ENCODE results near the gene CACNB1. TPM values are rescaled to one million over a fixed set of nuclear protein-coding genes. Genes with fewer than 3 reads are reported as not detected.

Gene CACNB1
- total and polyA plus RNA-seq, 2 experiments from 2014 or later, result 1.9 to 4.2 TPM

DNA sequence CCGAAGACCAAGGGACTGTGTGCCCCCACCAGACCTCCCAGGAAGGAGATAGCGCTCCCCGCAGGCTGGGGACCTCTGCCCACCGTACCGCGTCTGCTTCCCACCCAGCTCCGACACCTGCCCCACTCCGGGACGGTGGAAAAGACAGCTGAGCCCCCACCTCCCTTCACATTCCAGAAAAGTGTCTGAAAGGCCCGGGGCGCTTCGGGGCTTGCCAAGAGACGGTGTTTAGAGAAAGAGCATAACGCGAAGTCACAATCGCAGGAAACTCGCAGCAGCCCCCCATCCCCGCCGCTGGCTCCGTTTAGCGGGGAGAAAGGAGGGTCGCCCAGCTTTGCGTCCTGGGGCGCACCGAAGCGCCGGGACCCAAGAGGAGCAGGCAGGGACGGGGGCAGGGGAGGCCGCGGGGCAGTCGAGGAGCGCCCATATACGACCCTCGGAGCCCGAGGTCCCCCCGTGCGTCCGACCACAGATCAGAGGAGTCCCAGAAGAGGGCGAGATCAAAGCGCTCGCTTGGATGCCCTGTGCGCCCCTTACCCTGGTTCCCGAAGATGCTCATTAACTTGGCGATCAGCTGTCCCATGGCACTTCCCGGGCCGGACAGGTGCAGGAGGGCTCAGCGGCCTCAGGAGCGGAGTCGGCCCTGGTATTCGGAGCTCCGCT lies 32.2 kb downstream of the CACNB1 start:
- H3K9me3 ChIP-seq (ENCODE audit: low read depth), result no peaks in the 10 kb centered on the region
- peak overlapping the region; percentile 41 for H2AFZ ChIP-seq
- peaks cover 13% of the 10 kb centered on the region for H3K27me3 ChIP-seq
- no peaks in the 10 kb centered on the region for H3K36me3 ChIP-seq (replicated peaks; ENCODE audit: insufficient read depth, low read depth)
- no peaks in the 10 kb centered on the region for H4K20me1 ChIP-seq (ENCODE audit: insufficient read depth, poor library complexity, severe bottlenecking)
- DNase-seq (ENCODE audit: low spot score), result no peak
- no peaks in the 10 kb centered on the region for H3K79me2 ChIP-seq
- TF ChIP-seq EZH2 (IDR thresholded peaks at IDR 0.05; ENCODE audit: borderline replicate concordance), result peak; percentile 34
- TF ChIP-seq EZH2phosphoT487 (IDR thresholded peaks at IDR 0.05; ENCODE audit: low read depth, severe bottlenecking, unreplicated experiment), result no peak
- H3K27ac ChIP-seq, result no peak overlapping the region
- 20% methylated on average over 44 of the region's 51 CpGs for WGBS (ENCODE audit: low lambda C conversion rate, missing lambda C conversion rate)
- H3K4me3 ChIP-seq, result no peak overlapping the region
- H3K4me2 ChIP-seq, result peak overlapping the region; percentile 93
- H3K4me1 ChIP-seq (ENCODE audit: insufficient read depth), result no peaks in the 10 kb centered on the region
- H3K9me2 ChIP-seq (replicated peaks; ENCODE audit: insufficient read depth), result no peaks in the 10 kb centered on the region

GRCh38 chr17:39164675-39165143 lies 32.8 kb downstream of the CACNB1 start:
- Histone ChIP-seq H4K20me1 (ENCODE audit: insufficient read depth, poor library complexity, severe bottlenecking) (no peaks in the 10 kb centered on the region), H3K27me3 (peaks cover 13% of the 10 kb centered on the region), H2AFZ (peak overlapping the region; percentile 41), H3K36me3 (replicated peaks; ENCODE audit: insufficient read depth, low read depth) (no peaks in the 10 kb centered on the region), H3K4me1 (ENCODE audit: insufficient read depth) (no peaks in the 10 kb centered on the region), H3K9me2 (replicated peaks; ENCODE audit: insufficient read depth) (no peaks in the 10 kb centered on the region), H3K4me2 (peak overlapping the region; percentile 93), H3K9me3 (ENCODE audit: low read depth) (no peaks in the 10 kb centered on the region), H3K4me3 (no peak overlapping the region), H3K27ac (no peak overlapping the region), H3K79me2 (no peaks in the 10 kb centered on the region)
- WGBS (ENCODE audit: low lambda C conversion rate, missing lambda C conversion rate), result 1% methylated on average over 15 of the region's 15 CpGs
- peak; percentile 81 for DNase-seq (ENCODE audit: low spot score)
- TF ChIP-seq CTCF (IDR thresholded peaks at IDR 0.05; ENCODE audit: poor library complexity) (peak; percentile 68), EZH2 (IDR thresholded peaks at IDR 0.05; ENCODE audit: borderline replicate concordance) (no peak)

- no peaks in the 10 kb centered on the region for H3K9me3 ChIP-seq (ENCODE audit: low read depth)
- H3K27ac ChIP-seq, result no peak overlapping the region
- no peak overlapping the region for H2AFZ ChIP-seq
- H4K20me1 ChIP-seq (ENCODE audit: insufficient read depth, poor library complexity, severe bottlenecking), result no peaks in the 10 kb centered on the region
- H3K36me3 ChIP-seq (replicated peaks; ENCODE audit: insufficient read depth, low read depth), result no peaks in the 10 kb centered on the region
- peaks cover 13% of the 10 kb centered on the region for H3K27me3 ChIP-seq
- H3K4me2 ChIP-seq, result no peak overlapping the region
- 91% methylated on average over 2 of the region's 2 CpGs for WGBS (ENCODE audit: low lambda C conversion rate, missing lambda C conversion rate)
- H3K4me1 ChIP-seq (ENCODE audit: insufficient read depth), result no peaks in the 10 kb centered on the region
- no peaks in the 10 kb centered on the region for H3K79me2 ChIP-seq
- H3K4me3 ChIP-seq, result no peak overlapping the region
- no peak for DNase-seq (ENCODE audit: low spot score)
- H3K9me2 ChIP-seq (replicated peaks; ENCODE audit: insufficient read depth), result no peaks in the 10 kb centered on the region
- TF ChIP-seq EZH2 (IDR thresholded peaks at IDR 0.05; ENCODE audit: borderline replicate concordance) (no peak), CTCF (IDR thresholded peaks at IDR 0.05; ENCODE audit: poor library complexity) (no peak), EZH2phosphoT487 (IDR thresholded peaks at IDR 0.05; ENCODE audit: low read depth, severe bottlenecking, unreplicated experiment) (no peak)
Measured at GRCh38 chr17:39161962-39162361, 35.5 kb downstream of the CACNB1 start.

GRCh38 chr17:39158623-39159022 lies 38.8 kb downstream of the CACNB1 start:
- Histone ChIP-seq H3K36me3 (replicated peaks; ENCODE audit: insufficient read depth, low read depth) (no peaks in the 10 kb centered on the region), H3K27me3 (no peaks in the 10 kb centered on the region), H3K9me2 (replicated peaks; ENCODE audit: insufficient read depth) (no peaks in the 10 kb centered on the region), H3K79me2 (no peaks in the 10 kb centered on the region), H4K20me1 (ENCODE audit: insufficient read depth, poor library complexity, severe bottlenecking) (no peaks in the 10 kb centered on the region), H3K9me3 (ENCODE audit: low read depth) (no peaks in the 10 kb centered on the region), H3K4me2 (no peak overlapping the region), H2AFZ (no peak overlapping the region), H3K4me3 (no peak overlapping the region), H3K4me1 (ENCODE audit: insufficient read depth) (no peaks in the 10 kb centered on the region), H3K27ac (no peak overlapping the region)
- 78% methylated on average over 2 of the region's 2 CpGs for WGBS (ENCODE audit: low lambda C conversion rate, missing lambda C conversion rate)
- no peak for DNase-seq (ENCODE audit: low spot score)
- TF ChIP-seq EZH2 (IDR thresholded peaks at IDR 0.05; ENCODE audit: borderline replicate concordance) (no peak), EZH2phosphoT487 (IDR thresholded peaks at IDR 0.05; ENCODE audit: low read depth, severe bottlenecking, unreplicated experiment) (no peak), CTCF (IDR thresholded peaks at IDR 0.05; ENCODE audit: poor library complexity) (no peak)

Measured in hepatocyte (in vitro differentiated cells).